Endodermal cell (in vitro differentiated cells): ENCODE data around the gene ABCD1. TPM values are rescaled to one million over a fixed set of nuclear protein-coding genes. Genes with fewer than 3 reads are reported as not detected.

Experiments
- DNase-seq: peaks from one replicate; pipeline ENCODE4 v3.0.0-alpha.2; 2017
- H3K27ac ChIP-seq: 2 replicates; pipeline ENCODE4 v1.5.1; 2013; ENCODE audit warnings: mild to moderate bottlenecking, low read depth, low read length, moderate library complexity
- H3K27me3 ChIP-seq: 2 replicates; pipeline ENCODE4 v1.6.1; 2013; ENCODE audit warnings: mild to moderate bottlenecking, low read length, moderate library complexity; ENCODE audit not compliant: insufficient read depth, control insufficient read depth, poor library complexity, severe bottlenecking
- H3K36me3 ChIP-seq: 2 replicates; pipeline ENCODE4 v1.7.0; 2013; ENCODE audit warnings: mild to moderate bottlenecking, low read length, moderate library complexity; ENCODE audit not compliant: control insufficient read depth, insufficient read depth
- H3K4me1 ChIP-seq: one replicate; pipeline ENCODE4 v1.7.0; 2013; ENCODE audit warnings: low read length; ENCODE audit not compliant: control insufficient read depth, insufficient read depth
- H3K4me3 ChIP-seq: 2 replicates; pipeline ENCODE4 v1.5.1; 2013; ENCODE audit warnings: mild to moderate bottlenecking, low read length, moderate library complexity
- H3K9ac ChIP-seq: 2 replicates; pipeline ENCODE4 v1.6.1; 2013; ENCODE audit warnings: mild to moderate bottlenecking, low read length, moderate library complexity; ENCODE audit not compliant: poor library complexity, severe bottlenecking; ENCODE audit errors: extremely low read depth
- H3K9me3 ChIP-seq: 2 replicates; pipeline ENCODE4 v1.6.1; 2013; ENCODE audit warnings: mild to moderate bottlenecking, low read length, moderate library complexity; ENCODE audit not compliant: control insufficient read depth
- H3K27ac Mint-ChIP-seq: 2 replicates; pipeline ENCODE4 v1.8.0; 2020; ENCODE audit warnings: mixed read lengths
- H3K27me3 Mint-ChIP-seq: 2 replicates; pipeline ENCODE4 v1.8.0; 2021; ENCODE audit warnings: mild to moderate bottlenecking, mixed read lengths; ENCODE audit not compliant: insufficient read depth
- H3K36me3 Mint-ChIP-seq: 2 replicates; pipeline ENCODE4 v1.8.0; 2020; ENCODE audit warnings: low read depth, mixed read lengths
- H3K4me1 Mint-ChIP-seq: 2 replicates; pipeline ENCODE4 v1.8.0; 2020; ENCODE audit warnings: mixed read lengths
- H3K4me3 Mint-ChIP-seq: 2 replicates; pipeline ENCODE4 v1.8.0; 2020; ENCODE audit warnings: mild to moderate bottlenecking, moderate library complexity, mixed read lengths
- H3K9me3 Mint-ChIP-seq: 2 replicates; pipeline ENCODE4 v1.8.0; 2020; ENCODE audit warnings: mild to moderate bottlenecking, mixed read lengths
- WGBS, 2 experiments: methylation state at CpG; one replicate each; pipeline versions ENCODE4 v1.1.5 to v1.1.7; 2013; ENCODE audit warnings: missing lambda C conversion rate in 2 of 2, mixed read lengths in 1 of 2; ENCODE audit not compliant: insufficient coverage in 1 of 2, insufficient read length in 1 of 2; 5-methylcytosine and 5-hydroxymethylcytosine counted together
- total RNA-seq, 2 donors: library from RNA; stranded (reverse); fragmentation: NEBNext Ultra II Directional in 1 of 2; extraction: Animal tissue kit (Norgen Biotek cat#: 25700) in 1 of 2; gene quantifications; 2 replicates in 1 of 2; 3 replicates in 1 of 2; pipeline ENCODE4 v1.2.1, GENCODE V29; 2021
- TF ChIP-seq, protein P1 (sequence below): fragments of 200-600 bp; sonication (generic); conservative IDR thresholded peaks from 2 replicates; pipeline ENCODE4 v1.5.0; 2021; ENCODE audit warnings: antibody characterized with exemption, mild to moderate bottlenecking

Gene ABCD1
- total RNA-seq, 2 donors from 2014 or later, result 17.9 to 18.2 TPM

GRCh38 chrX:153700376-153700945 is 24.2 kb upstream of the ABCD1 start:
- Histone ChIP-seq H3K9me3 (no peaks in the 10 kb centered on the region), H3K4me3 (no peak overlapping the region), H3K27me3 (no peaks in the 10 kb centered on the region), H3K9ac (no peak overlapping the region), H3K4me1 (no peaks in the 10 kb centered on the region), H3K27ac (no peak overlapping the region), H3K36me3 (peaks cover 3% of the 10 kb centered on the region)
- WGBS, 2 experiments, result 93% methylated on average over 10 of the region's 15 CpGs; no CpG with 5 or more reads in 1 of the 2 experiments
- no peak overlapping the region for H3K4me3 Mint-ChIP-seq
- DNase-seq, result no peak
- peaks cover 69% of the 10 kb centered on the region for H3K9me3 Mint-ChIP-seq
- no peak overlapping the region for H3K27ac Mint-ChIP-seq
- TF ChIP-seq, protein P1, sequence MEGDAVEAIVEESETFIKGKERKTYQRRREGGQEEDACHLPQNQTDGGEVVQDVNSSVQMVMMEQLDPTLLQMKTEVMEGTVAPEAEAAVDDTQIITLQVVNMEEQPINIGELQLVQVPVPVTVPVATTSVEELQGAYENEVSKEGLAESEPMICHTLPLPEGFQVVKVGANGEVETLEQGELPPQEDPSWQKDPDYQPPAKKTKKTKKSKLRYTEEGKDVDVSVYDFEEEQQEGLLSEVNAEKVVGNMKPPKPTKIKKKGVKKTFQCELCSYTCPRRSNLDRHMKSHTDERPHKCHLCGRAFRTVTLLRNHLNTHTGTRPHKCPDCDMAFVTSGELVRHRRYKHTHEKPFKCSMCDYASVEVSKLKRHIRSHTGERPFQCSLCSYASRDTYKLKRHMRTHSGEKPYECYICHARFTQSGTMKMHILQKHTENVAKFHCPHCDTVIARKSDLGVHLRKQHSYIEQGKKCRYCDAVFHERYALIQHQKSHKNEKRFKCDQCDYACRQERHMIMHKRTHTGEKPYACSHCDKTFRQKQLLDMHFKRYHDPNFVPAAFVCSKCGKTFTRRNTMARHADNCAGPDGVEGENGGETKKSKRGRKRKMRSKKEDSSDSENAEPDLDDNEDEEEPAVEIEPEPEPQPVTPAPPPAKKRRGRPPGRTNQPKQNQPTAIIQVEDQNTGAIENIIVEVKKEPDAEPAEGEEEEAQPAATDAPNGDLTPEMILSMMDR, result no peak
- H3K4me1 Mint-ChIP-seq, result no peaks in the 10 kb centered on the region
- no peaks in the 10 kb centered on the region for H3K27me3 Mint-ChIP-seq
- H3K36me3 Mint-ChIP-seq, result peaks cover 18% of the 10 kb centered on the region

GRCh38 chrX:153700967-153701366 is 23.7 kb upstream of the ABCD1 start:
- no peaks in the 10 kb centered on the region for H3K4me1 Mint-ChIP-seq
- TF ChIP-seq, protein P1, result no peak
- no peak for DNase-seq
- peaks cover 18% of the 10 kb centered on the region for H3K36me3 Mint-ChIP-seq
- H3K9me3 Mint-ChIP-seq, result peaks cover 65% of the 10 kb centered on the region
- no peak overlapping the region for H3K4me3 Mint-ChIP-seq
- Histone ChIP-seq H3K36me3 (peaks cover 3% of the 10 kb centered on the region), H3K9ac (no peak overlapping the region), H3K4me3 (no peak overlapping the region), H3K27me3 (no peaks in the 10 kb centered on the region), H3K27ac (no peak overlapping the region), H3K9me3 (no peaks in the 10 kb centered on the region), H3K4me1 (no peaks in the 10 kb centered on the region)
- 97% methylated on average over 4 of the region's 6 CpGs; no CpG with 5 or more reads in 1 of the 2 experiments for WGBS, 2 experiments
- H3K27me3 Mint-ChIP-seq, result no peaks in the 10 kb centered on the region
- H3K27ac Mint-ChIP-seq, result no peak overlapping the region

- no peak for DNase-seq
- Mint-ChIP-seq H3K27me3 (no peaks in the 10 kb centered on the region), H3K4me3 (no peak overlapping the region), H3K9me3 (peaks cover 68% of the 10 kb centered on the region), H3K27ac (no peak overlapping the region), H3K36me3 (peaks cover 23% of the 10 kb centered on the region), H3K4me1 (no peaks in the 10 kb centered on the region)
- 94% methylated on average over 12 of the region's 12 CpGs; no CpG with 5 or more reads in 1 of the 2 experiments for WGBS, 2 experiments
- peaks cover 3% of the 10 kb centered on the region for H3K36me3 ChIP-seq
- no peaks in the 10 kb centered on the region for H3K4me1 ChIP-seq
- TF ChIP-seq, protein P1, result no peak
- no peak overlapping the region for H3K4me3 ChIP-seq
- no peak overlapping the region for H3K27ac ChIP-seq
- no peak overlapping the region for H3K9ac ChIP-seq
- no peaks in the 10 kb centered on the region for H3K27me3 ChIP-seq
- H3K9me3 ChIP-seq, result no peaks in the 10 kb centered on the region
Measured at GRCh38 chrX:153701706-153702105, 22.9 kb upstream of the ABCD1 start.
